Globus pallidus (tissue), 1 donor: ENCODE results near the gene TPP2.
A peak's percentile ranks its signal among the peaks of the same experiment; 100 is the strongest.

ENCODE experiments used
- DNase-seq: peaks from one replicate; pipeline ENCODE4 v3.0.0-alpha.2; 2015; ENCODE audit warnings: low spot score

Gene TPP2

GRCh38 chr13:102596147-102597028 is at the start of gene TPP2:
TPP2 (plus strand) TSS chr13:102596986; CDS start chr13:102597039, 53 bp downstream.
- peak; percentile 97 for DNase-seq

- DNase-seq = no peak
Observed at GRCh38 chr13:102548811-102549210, 48.0 kb upstream of the TPP2 start.

DNA sequence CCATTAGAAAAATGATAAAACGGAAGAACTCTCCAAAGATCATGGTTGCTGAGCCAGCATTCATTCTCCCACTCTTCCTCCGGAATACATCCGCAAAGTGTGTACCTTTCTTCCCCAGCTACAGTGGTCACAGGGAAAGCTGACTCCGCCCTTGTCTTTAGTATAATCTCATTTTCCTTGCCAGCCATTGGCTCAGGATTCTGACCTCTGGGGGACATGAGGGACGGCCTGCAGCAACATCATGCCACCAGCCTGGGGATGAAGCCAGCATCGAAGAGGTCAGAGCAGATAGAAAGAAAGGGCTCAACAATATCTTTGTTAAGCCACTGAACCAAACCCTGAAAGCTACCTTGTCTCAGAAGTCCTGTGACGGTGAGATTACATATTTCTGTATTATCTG is 46.3 kb upstream of the TPP2 start:
- no peak for DNase-seq

DNA sequence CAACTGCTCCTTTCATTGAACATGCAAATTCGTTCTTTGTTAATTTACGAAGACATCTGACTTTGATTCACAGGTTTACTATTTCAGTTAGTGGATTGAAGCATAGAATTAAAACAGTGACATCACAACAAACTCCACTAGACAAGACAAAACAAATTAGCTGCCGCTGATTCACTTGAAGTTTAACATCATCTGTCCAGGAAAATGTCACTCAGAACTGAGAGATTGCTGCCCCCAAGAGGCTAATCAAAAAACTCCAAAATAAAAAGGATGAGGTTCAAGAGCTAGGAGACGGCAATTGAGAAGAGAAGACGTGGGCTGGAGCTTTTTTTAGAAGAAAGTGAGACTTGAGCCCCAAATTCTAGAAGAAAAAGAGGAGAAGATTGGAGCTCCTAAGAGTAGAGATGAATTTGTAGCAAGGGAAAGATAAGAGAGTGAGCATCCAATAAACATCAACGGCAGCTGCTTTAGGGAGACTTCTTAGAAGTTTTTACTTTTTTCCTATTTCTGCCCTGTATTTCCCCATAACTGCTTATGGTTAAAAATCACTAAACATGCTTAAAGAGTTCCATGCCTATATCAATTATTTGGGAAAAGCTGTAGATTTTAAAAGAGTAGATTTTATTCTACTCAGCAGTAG is 40.8 kb upstream of the TPP2 start:
- peak; percentile 51 for DNase-seq

- DNase-seq = no peak
Observed at GRCh38 chr13:102556806-102557205, 40.0 kb upstream of the TPP2 start.

DNA sequence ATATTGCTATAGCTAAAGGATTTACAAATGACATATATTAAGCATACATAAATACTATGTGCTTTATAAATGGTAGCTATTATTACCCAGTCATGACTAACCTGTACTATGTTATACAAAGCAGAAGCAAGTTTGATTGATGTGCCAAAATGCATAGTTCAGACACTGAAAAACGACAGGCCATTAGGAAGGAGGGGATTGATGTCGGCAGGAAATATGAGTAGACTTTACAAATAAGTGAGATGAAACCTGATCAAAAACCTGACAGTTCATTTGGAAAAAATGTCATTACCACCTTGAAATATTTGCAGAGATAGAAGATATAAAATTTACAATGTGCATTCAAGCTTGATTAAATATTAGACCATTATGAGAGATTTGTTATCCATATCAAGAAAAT is 38.8 kb upstream of the TPP2 start:
- DNase-seq = no peak

- DNase-seq = no peak
Observed at GRCh38 chr13:102561933-102562332, 34.9 kb upstream of the TPP2 start.

- no peak for DNase-seq
Observed at GRCh38 chr13:102563267-102563666, 33.5 kb upstream of the TPP2 start.

DNA sequence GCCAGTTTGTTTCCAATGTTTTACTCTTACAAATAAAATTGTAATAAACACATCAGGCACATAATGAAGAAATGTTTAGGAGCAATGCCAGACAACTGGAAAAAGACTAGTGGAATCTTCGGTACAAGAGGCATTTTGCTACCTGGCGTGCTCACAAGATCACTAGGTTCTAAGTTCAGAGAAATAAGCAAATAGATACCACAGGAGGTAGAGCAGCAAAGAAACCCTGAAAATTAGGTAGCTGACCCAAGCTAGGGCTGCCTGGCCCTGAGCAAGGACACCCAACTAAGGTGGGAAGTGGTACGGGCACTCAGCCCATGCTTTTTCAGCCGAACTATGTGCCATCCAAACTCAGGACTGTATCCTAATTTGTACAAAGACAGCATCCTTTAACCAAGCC is 32.2 kb upstream of the TPP2 start:
- no peak for DNase-seq

GRCh38 chr13:102566513-102566912 is 30.3 kb upstream of the TPP2 start:
- no peak for DNase-seq

- DNase-seq = no peak
Observed at GRCh38 chr13:102567857-102568256, 28.9 kb upstream of the TPP2 start.

DNA sequence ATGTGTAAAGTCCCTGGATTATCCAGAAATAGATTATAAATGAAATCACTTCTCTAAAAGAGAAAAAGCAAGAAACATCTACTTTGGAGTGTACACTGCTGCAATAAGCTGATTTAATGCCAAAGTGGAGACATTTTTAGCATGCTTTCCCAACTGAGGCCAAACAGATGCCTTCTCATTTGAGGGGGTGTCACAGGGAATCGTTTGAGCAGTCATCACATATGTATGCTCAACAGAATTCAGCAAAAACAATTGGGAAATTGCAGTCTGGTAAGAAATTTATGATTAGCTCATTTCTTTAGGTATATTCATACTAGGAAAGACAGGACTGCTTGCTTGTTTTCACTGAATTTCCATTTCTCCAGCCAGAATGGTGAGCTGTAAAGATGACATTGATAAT is 27.3 kb upstream of the TPP2 start:
- DNase-seq = no peak

- no peak for DNase-seq
Observed at GRCh38 chr13:102571075-102571474, 25.7 kb upstream of the TPP2 start.

DNA sequence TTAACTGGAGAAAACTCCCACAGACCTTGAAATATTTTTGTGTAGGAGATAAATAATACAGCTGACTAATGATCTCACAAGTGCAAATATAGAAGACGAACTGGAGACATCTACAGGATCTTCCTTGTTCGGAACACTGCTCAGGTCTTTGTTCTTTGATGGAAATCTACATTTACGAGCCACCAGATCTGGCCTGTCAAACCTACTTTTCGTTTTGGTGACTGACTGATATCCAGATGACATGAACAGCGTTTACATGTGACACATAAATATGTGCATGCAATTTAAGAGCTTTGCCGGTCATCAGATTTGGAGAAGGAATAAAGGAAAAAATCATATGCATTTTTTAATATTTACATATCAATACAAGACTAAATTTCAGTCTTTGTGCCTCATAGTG is 24.5 kb upstream of the TPP2 start:
- no peak for DNase-seq

GRCh38 chr13:102580552-102581169 is 16.1 kb upstream of the TPP2 start:
- DNase-seq = peak; percentile 73

DNA sequence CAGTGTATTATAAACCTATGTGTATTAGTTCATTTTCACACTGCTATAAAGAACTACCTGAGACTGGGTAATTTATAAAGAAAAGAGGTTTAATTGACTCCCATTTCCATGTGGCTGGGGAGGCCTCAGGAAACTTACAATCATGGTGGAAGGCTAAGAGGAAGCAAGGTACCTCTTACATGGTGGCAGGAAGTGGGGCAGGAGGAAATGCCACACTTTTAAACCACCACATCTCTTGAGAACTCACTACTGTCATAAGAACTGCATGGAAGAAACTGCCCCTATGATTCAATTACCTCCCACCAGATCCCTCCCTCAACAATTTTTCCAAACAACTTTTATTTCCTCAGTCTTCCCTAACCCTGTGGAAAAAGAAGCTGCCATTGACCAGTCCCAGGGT is 14.5 kb upstream of the TPP2 start:
- DNase-seq = no peak

- DNase-seq = peak; percentile 35
Observed at GRCh38 chr13:102584434-102584833, 12.4 kb upstream of the TPP2 start.

GRCh38 chr13:102586615-102587014 is 10.2 kb upstream of the TPP2 start:
- no peak for DNase-seq

- DNase-seq = no peak
Observed at GRCh38 chr13:102587916-102588315, 8.9 kb upstream of the TPP2 start.

DNA sequence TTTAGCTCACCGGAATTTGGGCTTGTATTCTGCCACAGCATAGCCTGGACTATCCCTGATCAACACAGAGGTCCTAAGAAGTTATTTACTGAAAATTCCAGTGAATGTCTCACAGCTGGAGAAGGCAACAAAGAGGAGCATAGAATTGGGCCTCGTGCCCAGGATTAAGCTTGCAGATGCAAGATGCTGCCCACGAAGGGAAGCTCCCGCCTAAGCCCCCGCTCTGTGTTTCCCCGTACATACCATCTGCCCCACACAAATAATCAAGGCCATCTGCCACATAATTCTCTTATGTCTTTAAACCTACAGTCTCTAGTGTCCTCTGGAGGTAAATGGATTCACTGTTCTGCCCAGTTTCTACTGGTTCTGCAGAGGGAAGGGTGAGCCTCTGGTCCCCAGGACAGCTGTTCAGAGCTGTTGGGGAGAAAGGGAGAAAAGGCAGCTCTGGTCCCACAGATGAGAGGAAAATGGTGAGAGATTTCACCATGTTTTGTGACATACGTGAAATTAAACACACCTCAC is 7.4 kb upstream of the TPP2 start:
- DNase-seq = peak; percentile 29

DNA sequence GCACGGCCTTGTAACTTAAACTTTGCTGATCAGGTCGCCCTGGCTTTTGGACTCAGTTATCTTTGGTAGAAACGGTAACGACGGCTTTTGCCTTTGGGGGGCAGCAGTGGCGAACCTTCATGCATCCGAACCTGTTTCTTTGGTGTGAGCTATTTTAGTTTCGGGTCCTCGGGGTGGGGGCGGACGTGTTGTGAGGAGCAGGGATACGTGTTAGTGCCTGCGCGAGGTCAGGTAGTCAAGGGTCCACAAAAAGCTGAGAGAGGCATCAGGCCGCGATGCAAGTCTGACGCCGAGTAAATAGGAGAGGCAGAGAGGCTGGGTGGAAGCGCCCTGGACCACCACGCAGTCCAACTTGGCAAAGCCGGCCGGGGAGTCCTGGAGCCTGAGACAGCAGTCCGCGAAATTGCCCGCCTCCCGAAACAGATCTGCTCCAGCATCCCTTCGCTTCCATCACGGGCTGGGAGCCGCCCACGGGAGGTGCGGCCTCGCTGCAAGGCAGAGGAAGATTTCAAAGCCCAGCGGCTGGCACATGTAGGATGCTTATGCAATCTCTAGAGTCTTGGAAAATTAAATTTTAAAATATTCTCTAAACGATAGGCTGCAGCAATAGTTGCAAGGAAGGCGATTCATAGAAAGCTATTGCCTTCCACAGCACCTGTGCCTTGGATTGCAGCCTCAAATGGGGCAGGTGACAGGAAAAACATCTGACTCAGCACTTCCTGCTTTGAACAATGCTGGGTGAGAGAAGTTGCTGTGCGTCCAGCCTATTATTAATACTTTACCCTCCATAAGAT is 4.6 kb upstream of the TPP2 start:
- peak; percentile 83 for DNase-seq

DNA sequence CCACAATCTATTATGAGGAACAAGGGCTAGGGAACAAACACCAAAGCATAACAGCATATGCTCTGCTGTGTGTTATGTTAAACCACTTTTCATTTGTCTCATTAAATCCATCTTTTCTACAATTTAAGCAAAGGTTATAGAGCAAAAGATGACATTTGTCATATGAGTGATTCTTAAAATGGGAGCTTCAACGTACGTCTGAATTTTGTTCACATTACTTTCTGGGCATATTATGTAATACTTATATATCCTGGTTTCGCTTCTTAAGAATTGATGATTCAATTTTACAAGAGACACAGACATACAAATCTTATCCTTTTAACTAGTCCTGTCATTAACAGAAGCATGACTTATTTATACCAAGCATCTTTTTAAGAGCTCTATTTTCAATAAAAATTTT is 3.3 kb upstream of the TPP2 start:
- no peak for DNase-seq
